Fibroblast of skin of left biceps (primary cell): Measurements from ENCODE around the gene NME1.
A peak's percentile ranks its signal among the peaks of the same experiment; 100 is the strongest.
"Not testable (repeated sequence)": the region's sequence is repeated elsewhere in the genome, so short reads cannot be mapped to it uniquely, and the experiment has no call there.

ENCODE experiments used
- DNase-seq, 2 experiments: peaks; one replicate each; pipeline ENCODE4 v3.0.0-alpha.2; 2013; ENCODE audit warnings: low read depth in 2 of 2

Gene NME1

GRCh38 chr17:51153210-51154072 is at the start of gene NME1:
TSS of gene NME1 (plus strand) at chr17:51153559. CDS start at chr17:51155655, 2,096 bp downstream.
- peak; percentile 99 for DNase-seq

GRCh38 chr17:51107778-51108177 is 45.6 kb upstream of the NME1 start:
- DNase-seq: no peak

GRCh38 chr17:51112303-51113222 is 40.8 kb upstream of the NME1 start:
- DNase-seq: not testable (repeated sequence)

GRCh38 chr17:51115179-51115578 is 38.2 kb upstream of the NME1 start:
- no peak for DNase-seq

- no peak for DNase-seq
Measured at GRCh38 chr17:51118330-51119195, 34.8 kb upstream of the NME1 start.

GRCh38 chr17:51119415-51120356 is 33.7 kb upstream of the NME1 start:
- no peak for DNase-seq

- no peak for DNase-seq
Measured at GRCh38 chr17:51120357-51120738, 33.0 kb upstream of the NME1 start.

- DNase-seq: peak; percentile 91 to 93
Measured at GRCh38 chr17:51120739-51121619, 32.4 kb upstream of the NME1 start, which contains the start of gene SPAG9. TSS of gene SPAG9 (minus strand) at chr17:51120868. CDS start at chr17:51120656, 212 bp downstream.

- DNase-seq: peak; percentile 53 to 57
Measured at GRCh38 chr17:51121620-51122472, 31.5 kb upstream of the NME1 start.

GRCh38 chr17:51122473-51123115 is 30.8 kb upstream of the NME1 start:
- DNase-seq: not testable (repeated sequence)

GRCh38 chr17:51124640-51125503 is 28.5 kb upstream of the NME1 start:
- DNase-seq: no peak

- no peak for DNase-seq
Measured at GRCh38 chr17:51128076-51128475, 25.3 kb upstream of the NME1 start.

- DNase-seq: no peak
Measured at GRCh38 chr17:51132964-51133319, 20.4 kb upstream of the NME1 start.

GRCh38 chr17:51133365-51133764 is 20.0 kb upstream of the NME1 start:
- no peak for DNase-seq

GRCh38 chr17:51135956-51136355 is 17.4 kb upstream of the NME1 start:
- no peak for DNase-seq

GRCh38 chr17:51142597-51142996 is 10.8 kb upstream of the NME1 start:
- DNase-seq: no peak
